Activated CD8-positive, alpha-beta memory T cell treated with anti-CD3 and anti-CD28 coated beads for 48 hours (primary cell): ENCODE results near the gene TMEM196.
A peak's percentile ranks its signal among the peaks of the same experiment; 100 is the strongest.
"Not testable (repeated sequence)": the region's sequence is repeated elsewhere in the genome, so short reads cannot be mapped to it uniquely, and the experiment has no call there.

Experiments
- DNase-seq, 3 experiments: peaks; one replicate each; pipeline ENCODE4 v3.0.0-alpha.2; 2020; ENCODE audit warnings: low read depth in 2 of 3, low spot score in 2 of 3

Gene TMEM196

GRCh38 chr7:19708397-19709248 lies 64.8 kb downstream of the TMEM196 start, which contains the start of gene POLR1F:
Gene POLR1F, minus strand, starts transcription at chr7:19709037. Its CDS starts 21 bp downstream, at chr7:19709016.
- peak; percentile 80 to 87 (median 85) for DNase-seq

DNA sequence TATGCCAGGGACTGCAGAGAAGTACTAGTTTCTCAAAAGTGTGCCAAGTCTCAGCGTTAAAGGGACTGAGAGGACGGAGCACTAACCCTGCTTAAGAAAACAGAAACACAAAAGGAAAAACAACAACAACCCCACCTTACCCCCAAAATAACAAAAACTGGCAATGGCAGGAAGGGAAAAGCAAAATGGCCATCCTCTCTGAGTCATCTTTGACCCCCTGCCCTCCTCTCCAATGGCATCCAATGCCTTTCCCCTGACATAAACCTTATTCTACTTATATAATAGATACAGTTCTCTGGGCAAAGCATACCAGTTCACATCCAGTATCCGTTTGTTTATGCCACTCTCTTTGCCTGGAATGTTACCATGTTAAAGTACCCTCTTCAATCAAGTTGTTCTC lies 66.2 kb downstream of the TMEM196 start:
- no peak for DNase-seq

GRCh38 chr7:19705663-19706062 lies 67.8 kb downstream of the TMEM196 start:
- DNase-seq = no peak

DNA sequence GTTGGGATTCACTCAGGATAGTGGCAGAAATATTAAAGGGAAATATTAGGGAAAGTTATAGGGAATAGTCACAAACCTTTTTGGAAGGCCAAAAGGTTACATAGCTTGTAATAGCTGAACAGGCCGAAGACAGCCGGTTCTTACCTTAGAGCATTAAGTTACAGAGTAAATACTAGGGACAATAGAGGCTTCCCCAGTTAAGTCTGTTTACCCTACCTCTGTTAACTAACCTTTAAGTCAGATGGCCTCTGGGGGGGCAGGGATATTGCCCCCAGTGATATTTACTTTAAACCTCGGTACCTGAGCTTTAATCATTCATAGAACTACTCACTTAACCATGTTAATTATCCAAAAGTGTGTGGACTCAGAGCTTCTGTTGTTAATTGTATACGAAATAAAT lies 71.9 kb downstream of the TMEM196 start:
- no peak for DNase-seq

GRCh38 chr7:19700936-19701335 lies 72.5 kb downstream of the TMEM196 start:
- no peak for DNase-seq

- no peak for DNase-seq
These were observed 75.1 kb downstream of the TMEM196 start for GRCh38 chr7:19698331-19698730.

DNA sequence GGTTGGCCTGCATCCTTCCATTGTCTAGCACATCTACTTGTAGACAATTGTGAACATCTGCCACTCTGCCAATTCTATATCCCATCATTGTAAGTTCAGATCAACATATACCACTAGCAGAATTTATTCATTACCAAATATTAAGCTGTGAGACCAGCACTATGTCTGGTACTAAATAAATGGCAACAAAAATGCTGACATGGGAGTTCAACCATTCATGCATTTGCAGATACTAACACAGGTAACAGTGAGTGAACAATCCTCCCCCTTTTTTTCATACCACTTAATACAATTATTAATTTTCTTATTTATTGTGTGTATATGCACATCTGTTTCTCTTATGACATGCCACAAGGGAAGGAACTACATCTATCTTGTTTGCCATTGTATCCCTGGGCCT lies 76.5 kb downstream of the TMEM196 start:
- no peak for DNase-seq

DNA sequence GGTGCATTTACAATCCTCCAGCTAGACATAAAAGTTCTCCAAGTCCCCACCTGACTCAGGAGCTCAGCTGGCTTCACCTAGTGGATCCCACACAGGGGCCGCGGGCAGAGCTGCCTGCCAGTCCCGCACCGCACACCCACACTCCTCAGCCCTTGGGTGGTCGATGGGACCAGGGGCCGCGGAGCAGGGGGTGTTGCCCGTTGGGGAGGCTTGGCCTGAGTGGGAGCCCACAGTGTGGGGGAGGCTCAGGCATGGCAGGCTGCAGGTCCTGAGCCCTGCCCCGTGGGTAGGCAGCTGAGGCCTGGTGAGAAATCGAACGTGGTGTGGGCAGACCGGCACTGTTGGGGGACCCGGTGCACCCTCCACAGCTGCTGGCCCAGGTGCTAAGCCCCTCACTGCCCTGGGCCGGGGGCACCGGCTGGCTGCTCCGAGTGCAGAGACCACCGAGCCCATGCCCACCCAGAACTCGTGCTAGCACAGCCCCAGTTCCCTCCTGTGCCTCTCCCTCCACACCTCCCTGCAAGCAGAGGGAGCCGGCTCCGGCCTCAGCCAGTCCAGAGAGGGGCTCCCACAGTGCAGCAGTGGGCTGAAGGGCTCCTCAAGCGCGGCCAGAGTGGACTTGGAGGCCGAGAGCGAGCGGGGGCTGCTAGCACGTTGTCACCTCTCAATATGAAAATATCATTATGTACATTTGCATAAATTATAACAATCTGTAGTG lies 81.1 kb downstream of the TMEM196 start:
- no peak for DNase-seq

- DNase-seq = no peak
These were observed 82.7 kb downstream of the TMEM196 start for GRCh38 chr7:19690736-19691135.

DNA sequence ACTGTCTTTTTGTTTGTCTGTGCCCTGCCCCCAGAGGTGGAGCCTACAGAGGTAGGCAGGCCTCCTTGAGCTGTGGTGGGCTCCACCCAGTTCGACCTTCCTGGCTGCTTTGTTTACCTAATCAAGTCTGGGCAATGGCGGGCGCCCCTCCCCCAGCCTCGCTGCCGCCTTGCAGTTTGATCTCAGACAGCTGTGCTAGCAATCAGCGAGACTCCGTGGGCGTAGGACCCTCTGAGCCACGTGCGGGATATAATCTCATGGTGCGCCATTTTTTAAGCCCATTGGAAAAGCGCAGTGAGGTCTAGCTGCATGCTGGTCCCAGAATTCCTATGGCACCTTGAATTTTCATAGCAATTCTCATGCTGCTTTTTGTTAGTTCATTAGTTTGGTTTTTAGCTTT lies 84.3 kb downstream of the TMEM196 start:
- not testable (repeated sequence) for DNase-seq

- DNase-seq = no peak
These were observed 91.8 kb downstream of the TMEM196 start for GRCh38 chr7:19681596-19681995.

GRCh38 chr7:19677180-19677579 lies 96.2 kb downstream of the TMEM196 start:
- DNase-seq = no peak

GRCh38 chr7:19675816-19676215 lies 97.6 kb downstream of the TMEM196 start:
- no peak for DNase-seq

DNA sequence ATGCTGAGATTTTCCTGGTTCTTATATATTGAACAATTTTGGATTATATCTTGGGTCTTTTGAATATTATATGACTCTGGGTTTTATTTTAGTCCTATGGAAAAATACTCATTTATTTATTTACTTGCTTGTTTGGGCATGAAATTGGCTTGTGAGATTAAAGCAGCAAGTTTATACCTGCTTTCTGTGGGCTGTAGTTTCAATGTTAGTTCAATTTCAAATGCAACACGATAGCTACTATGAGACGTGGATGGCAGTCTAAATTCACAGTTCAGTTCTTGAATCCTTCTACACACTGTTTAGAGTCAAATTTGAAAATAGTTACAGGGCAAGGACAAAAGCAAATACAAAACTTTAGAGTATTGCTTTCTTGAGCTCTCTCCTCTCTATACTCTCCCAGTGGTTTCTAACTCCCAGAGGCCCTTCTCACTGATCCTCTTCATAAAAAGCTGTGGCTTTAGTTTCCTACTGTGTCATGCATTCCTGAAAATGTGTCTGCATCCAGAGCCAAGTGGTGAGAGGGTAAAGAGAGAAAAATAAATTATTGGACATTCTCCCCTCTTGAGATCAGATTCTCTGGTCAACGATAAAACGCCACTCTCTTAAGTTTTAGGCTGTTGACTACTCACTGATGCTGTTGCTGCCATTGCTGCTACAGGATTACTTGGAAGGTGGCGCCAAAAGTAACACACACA lies 99.0 kb downstream of the TMEM196 start:
- DNase-seq = no peak

DNA sequence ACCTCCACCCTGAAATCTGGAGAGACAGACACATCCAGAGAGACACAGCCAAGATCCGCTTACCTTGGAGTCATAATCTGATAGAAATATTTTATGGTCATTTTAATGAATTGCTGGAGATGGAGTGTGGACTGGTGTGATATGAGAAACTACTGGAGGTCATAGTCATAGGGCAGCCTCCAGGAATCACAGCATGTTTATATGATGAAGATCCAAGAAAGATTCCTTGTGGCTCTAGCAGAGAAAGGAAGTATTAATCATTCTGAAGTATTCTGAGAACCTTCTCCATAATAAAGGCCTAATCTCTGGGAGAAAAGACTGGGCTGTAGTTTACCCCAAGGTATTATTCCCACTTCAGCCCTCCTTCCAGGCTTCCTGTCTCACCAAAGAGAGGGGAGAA lies 102.6 kb downstream of the TMEM196 start:
- DNase-seq = no peak
